ENCODE data around the gene DELE1.
A peak's percentile ranks its signal among the peaks of the same experiment; 100 is the strongest.

The DELE1 gene

GRCh38 chr5:141958546-141959172 is 35.0 kb downstream of the DELE1 start:
- TF ChIP-seq CTCF (IDR thresholded peaks at IDR 0.05; ENCODE audit: borderline replicate concordance, insufficient read depth, low read depth, low read length) = no peak
- no peak overlapping the region for H3K4me3 ChIP-seq (ENCODE audit: low read depth, low read length)

GRCh38 chr5:141960018-141960417 is 36.3 kb downstream of the DELE1 start:
- peak; percentile 39; the same call in 1 of the 2 replicates for TF ChIP-seq CTCF (IDR thresholded peaks at IDR 0.05; ENCODE audit: borderline replicate concordance, insufficient read depth, low read depth, low read length)
- no peak overlapping the region for H3K4me3 ChIP-seq (ENCODE audit: low read depth, low read length)

- no peak overlapping the region for H3K4me3 ChIP-seq (ENCODE audit: low read depth, low read length)
- TF ChIP-seq CTCF (IDR thresholded peaks at IDR 0.05; ENCODE audit: borderline replicate concordance, insufficient read depth, low read depth, low read length) = peak; percentile 78
Measured at GRCh38 chr5:141960449-141961323, 37.0 kb downstream of the DELE1 start.

GRCh38 chr5:141961466-141961865 is 37.8 kb downstream of the DELE1 start:
- H3K4me3 ChIP-seq (ENCODE audit: low read depth, low read length) = no peak overlapping the region
- no peak for TF ChIP-seq CTCF (IDR thresholded peaks at IDR 0.05; ENCODE audit: borderline replicate concordance, insufficient read depth, low read depth, low read length)

GRCh38 chr5:141963701-141964100 is 40.0 kb downstream of the DELE1 start:
- H3K4me3 ChIP-seq (ENCODE audit: low read depth, low read length) = no peak overlapping the region
- TF ChIP-seq CTCF (IDR thresholded peaks at IDR 0.05; ENCODE audit: borderline replicate concordance, insufficient read depth, low read depth, low read length) = no peak

- no peak overlapping the region for H3K4me3 ChIP-seq (ENCODE audit: low read depth, low read length)
- no peak for TF ChIP-seq CTCF (IDR thresholded peaks at IDR 0.05; ENCODE audit: borderline replicate concordance, insufficient read depth, low read depth, low read length)
Measured at GRCh38 chr5:141965071-141965470, 41.4 kb downstream of the DELE1 start.

All from GM12875 (cell line).